Erythroblast (primary cell): ENCODE data around the gene CCDC106.

Experiments used
- DNase-seq, 2 experiments: peaks; one replicate each; lab custom pipeline; 2025; lab: John Stamatoyannopoulos, UW
- GATA1 ChIP-seq: IDR thresholded peaks from 2 replicates; pipeline ENCODE4 v1.6.1; 2011; ENCODE audit warnings: low read depth, mild to moderate bottlenecking, control low read depth, low read length, moderate library complexity
- POLR2A ChIP-seq: IDR thresholded peaks from 2 replicates; pipeline ENCODE4 v1.6.1; 2011; ENCODE audit warnings: mild to moderate bottlenecking, low read length

CCDC106 gene

GRCh38 chr19:55647732-55648584 lies at the start of gene CCDC106:
Gene CCDC106 (plus strand): TSS chr19:55648212. CDS start chr19:55649047, 835 bp downstream.
- peak; percentile 58 to 68 for DNase-seq
- no peak for TF ChIP-seq POLR2A
- no peak for TF ChIP-seq GATA1

DNA sequence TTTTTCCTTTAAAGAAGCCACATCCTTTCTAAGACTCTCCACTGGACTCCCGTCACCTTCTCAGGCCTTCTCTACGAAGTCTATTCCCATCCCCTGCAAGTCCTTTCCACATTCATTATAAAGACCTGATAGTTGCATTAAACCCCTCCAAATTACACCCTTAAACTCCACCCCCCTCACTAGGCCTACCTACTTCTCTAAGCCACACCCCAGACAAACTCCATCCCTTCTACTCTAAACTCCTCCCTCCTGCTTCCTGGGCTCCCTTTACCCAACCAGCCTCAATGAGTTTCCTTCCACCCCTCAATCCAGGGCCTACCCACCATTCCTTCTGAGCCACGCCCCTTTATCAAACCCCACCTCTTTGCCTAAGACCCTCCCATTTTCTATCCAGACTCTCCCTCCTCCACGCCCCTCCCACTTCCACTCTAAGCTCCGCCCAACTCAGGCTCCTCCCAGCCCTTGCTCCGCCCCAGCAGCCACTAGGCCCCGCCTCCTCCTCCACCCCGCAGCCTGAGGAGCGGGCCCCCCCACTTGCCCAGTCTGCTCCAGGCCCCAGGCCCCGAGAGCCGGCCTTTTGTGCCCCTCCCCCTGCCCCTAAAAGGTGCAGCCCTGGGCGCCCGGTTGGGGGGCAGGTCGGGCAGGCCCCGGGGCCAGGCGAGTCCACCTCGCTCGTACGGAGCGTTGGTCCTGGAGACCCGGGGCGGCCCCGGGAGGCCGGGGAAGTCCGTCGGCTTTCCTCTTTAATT lies 49.1 kb upstream of the CCDC106 start:
- TF ChIP-seq GATA1, result no peak
- TF ChIP-seq POLR2A, result no peak
- DNase-seq, result peak; percentile 96 to 98

GRCh38 chr19:55599468-55599841 lies 48.6 kb upstream of the CCDC106 start, which contains the start of gene FIZ1:
Gene FIZ1 (minus strand): TSS chr19:55599517. CDS start chr19:55597865, 1,652 bp downstream.
- TF ChIP-seq POLR2A (no peak), GATA1 (no peak)
- DNase-seq, result peak; percentile 98

GRCh38 chr19:55599842-55600661 lies 48.0 kb upstream of the CCDC106 start, which contains the start of gene ZNF524:
Gene ZNF524 (plus strand): TSS chr19:55600288. CDS start chr19:55602113, 1,825 bp downstream.
- DNase-seq, result peak; percentile 93 to 95
- peak; percentile 36 for TF ChIP-seq POLR2A
- no peak for TF ChIP-seq GATA1

GRCh38 chr19:55600662-55601028 lies 47.4 kb upstream of the CCDC106 start:
- TF ChIP-seq POLR2A (no peak), GATA1 (no peak)
- no peak for DNase-seq

GRCh38 chr19:55601084-55601483 lies 46.9 kb upstream of the CCDC106 start:
- TF ChIP-seq POLR2A, result no peak
- peak in 1 of 2 experiments; percentile 53 for DNase-seq

DNA sequence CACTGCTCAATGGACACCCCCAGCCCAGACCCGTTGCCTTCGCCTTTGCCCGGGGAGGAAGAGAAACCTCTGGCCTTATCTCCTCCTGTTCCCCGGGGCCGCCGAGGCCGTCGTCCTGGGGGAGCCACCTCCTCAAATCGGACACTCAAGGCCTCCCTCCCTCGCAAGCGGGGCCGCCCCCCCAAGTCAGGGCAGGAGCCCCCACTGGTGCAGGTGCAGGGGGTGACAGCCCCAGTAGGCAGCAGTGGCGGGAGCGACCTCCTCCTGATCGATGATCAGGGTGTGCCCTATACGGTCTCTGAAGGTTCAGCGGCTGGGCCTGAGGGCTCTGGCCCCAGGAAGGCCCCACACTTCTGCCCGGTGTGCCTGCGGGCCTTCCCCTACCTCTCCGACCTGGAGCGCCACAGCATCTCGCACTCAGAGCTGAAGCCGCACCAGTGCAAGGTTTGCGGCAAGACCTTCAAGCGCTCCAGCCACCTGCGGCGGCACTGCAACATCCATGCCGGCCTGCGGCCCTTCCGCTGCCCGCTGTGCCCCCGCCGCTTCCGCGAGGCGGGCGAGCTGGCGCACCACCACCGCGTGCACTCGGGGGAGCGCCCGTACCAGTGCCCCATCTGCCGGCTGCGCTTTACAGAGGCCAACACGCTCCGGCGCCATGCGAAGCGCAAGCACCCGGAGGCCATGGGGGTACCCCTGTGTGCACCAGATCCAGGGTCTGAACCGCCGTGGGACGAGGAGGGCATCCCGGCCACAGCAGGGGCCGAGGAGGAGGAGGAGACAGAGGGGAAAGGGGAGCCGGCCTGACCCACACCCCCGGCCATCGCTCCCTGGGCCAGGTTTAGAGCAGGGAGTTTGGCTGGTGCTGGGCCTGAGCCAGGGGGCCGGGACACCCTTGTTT lies 45.7 kb upstream of the CCDC106 start:
- no peak for DNase-seq
- TF ChIP-seq POLR2A (no peak), GATA1 (no peak)

- no peak for TF ChIP-seq POLR2A
- DNase-seq, result no peak
Measured at GRCh38 chr19:55603115-55603514, 44.9 kb upstream of the CCDC106 start.

- TF ChIP-seq POLR2A (no peak), GATA1 (no peak)
- peak; percentile 44 to 47 for DNase-seq
Measured at GRCh38 chr19:55603581-55604292, 44.3 kb upstream of the CCDC106 start.

- DNase-seq, result peak; percentile 92 to 94
- TF ChIP-seq POLR2A (peak; percentile 57), GATA1 (no peak)
Measured at GRCh38 chr19:55605207-55605636, 42.8 kb upstream of the CCDC106 start.

GRCh38 chr19:55605637-55606470 lies 42.2 kb upstream of the CCDC106 start, which contains the start of gene ZNF865:
Gene ZNF865 (plus strand): TSS chr19:55605647. CDS start chr19:55613619, 7,972 bp downstream.
- TF ChIP-seq POLR2A (peak; percentile 20), GATA1 (no peak)
- DNase-seq, result peak; percentile 80 to 85

DNA sequence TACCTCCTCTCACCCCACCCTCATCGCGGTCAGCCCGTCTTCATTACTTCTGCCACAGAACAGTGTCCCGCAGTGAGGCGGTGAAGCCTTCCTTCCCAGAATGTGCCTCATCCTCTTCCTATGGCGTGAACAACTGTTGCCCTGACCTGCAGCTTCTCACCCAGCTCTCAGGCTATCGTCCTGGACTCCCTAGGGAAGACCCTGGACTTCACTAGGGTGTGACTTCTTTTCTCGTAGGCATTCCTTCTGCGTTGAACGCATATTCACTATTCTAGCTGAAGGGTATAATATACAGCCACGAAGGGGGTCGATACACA lies 41.6 kb upstream of the CCDC106 start:
- TF ChIP-seq GATA1 (no peak), POLR2A (no peak)
- DNase-seq, result no peak
